IPS-18a (cell line): Measurements from ENCODE around the gene YAF2.

Experiments used
- H3K27ac ChIP-seq: one replicate; pipeline ENCODE4 v1.5.1; 2013; ENCODE audit warnings: low read length
- H3K27me3 ChIP-seq: one replicate; pipeline ENCODE4 v1.6.1; 2013; ENCODE audit warnings: mild to moderate bottlenecking, low read length; ENCODE audit not compliant: control insufficient read depth, insufficient read depth
- H3K36me3 ChIP-seq: one replicate; pipeline ENCODE4 v1.6.1; 2013; ENCODE audit warnings: low read depth, low read length; ENCODE audit not compliant: control insufficient read depth
- H3K4me1 ChIP-seq: one replicate; pipeline ENCODE4 v1.6.1; 2013; ENCODE audit warnings: low read depth, low read length; ENCODE audit not compliant: control insufficient read depth
- H3K4me3 ChIP-seq: one replicate; pipeline ENCODE4 v1.5.1; 2013; ENCODE audit warnings: low read length
- H3K9ac ChIP-seq: one replicate; pipeline ENCODE4 v1.6.1; 2013; ENCODE audit warnings: mild to moderate bottlenecking, low read length, moderate library complexity
- H3K9me3 ChIP-seq: one replicate; pipeline ENCODE4 v1.6.1; 2013; ENCODE audit warnings: low read depth, low read length; ENCODE audit not compliant: control insufficient read depth

The YAF2 gene

GRCh38 chr12:42166501-42166900 is 71.5 kb downstream of the YAF2 start:
- no peak overlapping the region for H3K4me3 ChIP-seq
- H3K4me1 ChIP-seq, result no peaks in the 10 kb centered on the region
- H3K27me3 ChIP-seq, result no peaks in the 10 kb centered on the region
- H3K36me3 ChIP-seq, result no peaks in the 10 kb centered on the region
- no peaks in the 10 kb centered on the region for H3K9me3 ChIP-seq
- H3K27ac ChIP-seq, result no peak overlapping the region
- H3K9ac ChIP-seq, result no peak overlapping the region

GRCh38 chr12:42163913-42164312 is 74.1 kb downstream of the YAF2 start:
- no peaks in the 10 kb centered on the region for H3K4me1 ChIP-seq
- no peaks in the 10 kb centered on the region for H3K36me3 ChIP-seq
- no peak overlapping the region for H3K4me3 ChIP-seq
- H3K9ac ChIP-seq, result no peak overlapping the region
- H3K9me3 ChIP-seq, result no peaks in the 10 kb centered on the region
- H3K27me3 ChIP-seq, result no peaks in the 10 kb centered on the region
- H3K27ac ChIP-seq, result no peak overlapping the region

- Histone ChIP-seq H3K27me3 (no peaks in the 10 kb centered on the region), H3K36me3 (no peaks in the 10 kb centered on the region), H3K4me3 (no peak overlapping the region), H3K4me1 (no peaks in the 10 kb centered on the region), H3K9ac (no peak overlapping the region), H3K9me3 (no peaks in the 10 kb centered on the region), H3K27ac (no peak overlapping the region)
Measured at GRCh38 chr12:42162965-42163364, 75.1 kb downstream of the YAF2 start.

- Histone ChIP-seq H3K27ac (no peak overlapping the region), H3K27me3 (no peaks in the 10 kb centered on the region), H3K9me3 (no peaks in the 10 kb centered on the region)
Measured at GRCh38 chr12:42162193-42162592, 75.9 kb downstream of the YAF2 start.

GRCh38 chr12:42161529-42161928 is 76.5 kb downstream of the YAF2 start:
- H3K27me3 ChIP-seq, result no peaks in the 10 kb centered on the region
- no peaks in the 10 kb centered on the region for H3K36me3 ChIP-seq
- no peaks in the 10 kb centered on the region for H3K4me1 ChIP-seq
- H3K9me3 ChIP-seq, result no peaks in the 10 kb centered on the region
- no peak overlapping the region for H3K27ac ChIP-seq
- no peak overlapping the region for H3K9ac ChIP-seq
- no peak overlapping the region for H3K4me3 ChIP-seq

More at GRCh38 chr12:42162193-42162592, 75.9 kb downstream of the YAF2 start:
- H3K9ac ChIP-seq, result no peak overlapping the region
- no peaks in the 10 kb centered on the region for H3K4me1 ChIP-seq
- H3K4me3 ChIP-seq, result no peak overlapping the region
- H3K36me3 ChIP-seq, result no peaks in the 10 kb centered on the region

- Histone ChIP-seq H3K27me3 (no peaks in the 10 kb centered on the region), H3K36me3 (no peaks in the 10 kb centered on the region), H3K9me3 (no peaks in the 10 kb centered on the region), H3K27ac (no peak overlapping the region), H3K9ac (no peak overlapping the region), H3K4me3 (no peak overlapping the region), H3K4me1 (no peaks in the 10 kb centered on the region)
Measured at GRCh38 chr12:42156232-42156631, 81.8 kb downstream of the YAF2 start.

- H3K9me3 ChIP-seq, result no peaks in the 10 kb centered on the region
- H3K9ac ChIP-seq, result peak overlapping the region; percentile 46
- H3K4me1 ChIP-seq, result peaks cover 24% of the 10 kb centered on the region
- H3K4me3 ChIP-seq, result peak overlapping the region; percentile 65
- H3K27ac ChIP-seq, result no peak overlapping the region
- peaks cover 32% of the 10 kb centered on the region for H3K27me3 ChIP-seq
- H3K36me3 ChIP-seq, result no peaks in the 10 kb centered on the region
Measured at GRCh38 chr12:42145552-42146215, 92.4 kb downstream of the YAF2 start.

GRCh38 chr12:42145197-42145549 is 92.9 kb downstream of the YAF2 start:
- peaks cover 24% of the 10 kb centered on the region for H3K4me1 ChIP-seq
- peak overlapping the region; percentile 65 for H3K4me3 ChIP-seq
- H3K9me3 ChIP-seq, result no peaks in the 10 kb centered on the region
- peaks cover 32% of the 10 kb centered on the region for H3K27me3 ChIP-seq
- no peaks in the 10 kb centered on the region for H3K36me3 ChIP-seq
- H3K27ac ChIP-seq, result no peak overlapping the region
- peak overlapping the region; percentile 46 for H3K9ac ChIP-seq

GRCh38 chr12:42144408-42145196 is 93.4 kb downstream of the YAF2 start, which contains the start of gene GXYLT1:
Gene GXYLT1 (minus strand): TSS chr12:42144874. CDS start chr12:42144646, 228 bp downstream.
- Histone ChIP-seq H3K9me3 (no peaks in the 10 kb centered on the region), H3K27ac (no peak within 1 kb of the TSS), H3K4me3 (peak within 1 kb of the TSS; percentile 65), H3K36me3 (no peaks in the 10 kb centered on the region), H3K4me1 (peaks cover 24% of the 10 kb centered on the region), H3K27me3 (peaks cover 32% of the 10 kb centered on the region), H3K9ac (peak within 1 kb of the TSS; percentile 61)

GRCh38 chr12:42144158-42144407 is 94.0 kb downstream of the YAF2 start:
- no peaks in the 10 kb centered on the region for H3K36me3 ChIP-seq
- H3K4me1 ChIP-seq, result peaks cover 24% of the 10 kb centered on the region
- peaks cover 32% of the 10 kb centered on the region for H3K27me3 ChIP-seq
- no peaks in the 10 kb centered on the region for H3K9me3 ChIP-seq
- no peak overlapping the region for H3K27ac ChIP-seq
- peak overlapping the region; percentile 65 for H3K4me3 ChIP-seq
- H3K9ac ChIP-seq, result peak overlapping the region; percentile 61

- Histone ChIP-seq H3K27me3 (peaks cover 32% of the 10 kb centered on the region), H3K9me3 (no peaks in the 10 kb centered on the region), H3K27ac (no peak overlapping the region), H3K36me3 (no peaks in the 10 kb centered on the region), H3K9ac (peak overlapping the region; percentile 61), H3K4me3 (peak overlapping the region; percentile 65), H3K4me1 (peaks cover 24% of the 10 kb centered on the region)
Measured at GRCh38 chr12:42143452-42144157, 94.4 kb downstream of the YAF2 start.
